HepG2 (cell line): ENCODE data around the gene TUBB4B. TPM values are rescaled to one million over a fixed set of nuclear protein-coding genes. Genes with fewer than 3 reads are reported as not detected.

Experiments used
- ERF ChIP-seq: IDR thresholded peaks from 2 replicates; pipeline ENCODE4 v1.6.1; 2018; ENCODE audit warnings: missing biosample characterization, missing genetic modification reagents
- ETV5 ChIP-seq: IDR thresholded peaks from 2 replicates; pipeline ENCODE4 v1.6.1; 2018; ENCODE audit warnings: missing biosample characterization, missing genetic modification reagents, inconsistent platforms, borderline replicate concordance
- GATAD2A ChIP-seq: IDR thresholded peaks from 2 replicates; pipeline ENCODE4 v1.6.1; 2016
- IRF2 ChIP-seq: IDR thresholded peaks from 2 replicates; pipeline ENCODE4 v1.6.1; 2018; ENCODE audit warnings: missing genetic modification reagents, missing compliant biosample characterization
- KDM2A ChIP-seq: sonication (generic); formaldehyde crosslinking; IDR thresholded peaks from 2 replicates; pipeline ENCODE4 v1.4.0; 2020; ENCODE audit warnings: low read depth, missing genetic modification reagents, borderline replicate concordance
- MAX ChIP-seq: IDR thresholded peaks from 2 replicates; pipeline ENCODE4 v1.6.1; 2012; ENCODE audit warnings: inconsistent platforms
- MEF2D ChIP-seq: sonication (generic); formaldehyde crosslinking; IDR thresholded peaks from 2 replicates; pipeline ENCODE4 v1.5.1; 2020; ENCODE audit warnings: mild to moderate bottlenecking, missing genetic modification reagents
- MXD3 ChIP-seq: IDR thresholded peaks from 2 replicates; pipeline ENCODE4 v1.6.1; 2016; ENCODE audit warnings: mild to moderate bottlenecking, missing biosample characterization, missing genetic modification reagents
- MYC ChIP-seq: sonication (generic); formaldehyde crosslinking; IDR thresholded peaks from 2 replicates; pipeline ENCODE4 v1.9.0; 2021; ENCODE audit warnings: missing genetic modification reagents, borderline replicate concordance
- PATZ1 ChIP-seq: sonication (generic); formaldehyde crosslinking; IDR thresholded peaks from 2 replicates; pipeline ENCODE4 v1.4.0; 2020; ENCODE audit warnings: missing genetic modification reagents
- PRMT3 ChIP-seq: sonication (generic); formaldehyde crosslinking; IDR thresholded peaks from 2 replicates; pipeline ENCODE4 v1.8.1; 2022; ENCODE audit warnings: low read depth, mild to moderate bottlenecking, moderate library complexity, missing genetic modification reagents, borderline replicate concordance
- PRPF4 ChIP-seq: fragments of 200-400 bp; formaldehyde crosslinking; IDR thresholded peaks from 2 replicates; pipeline ENCODE4 v1.6.1; 2016; ENCODE audit warnings: low read length, low read depth; ENCODE audit not compliant: poor library complexity, severe bottlenecking
- RAD21 ChIP-seq: fragments of 450-650 bp; formaldehyde crosslinking; IDR thresholded peaks from 2 replicates; pipeline ENCODE4 v1.5.0; 2020; ENCODE audit warnings: mild to moderate bottlenecking
- RXRA ChIP-seq: sonication (generic); formaldehyde crosslinking; IDR thresholded peaks from 2 replicates; pipeline ENCODE4 v1.5.1; 2020; ENCODE audit warnings: missing genetic modification reagents
- SATB2 ChIP-seq: sonication (generic); formaldehyde crosslinking; IDR thresholded peaks from 2 replicates; pipeline ENCODE4 v1.5.0; 2020; ENCODE audit warnings: missing genetic modification reagents
- SP1 ChIP-seq, 2 experiments: fragments of 450-650 bp in 1 of 2; sonication (generic) in 1 of 2; formaldehyde crosslinking in 1 of 2; IDR thresholded peaks; 2 replicates each; pipeline versions ENCODE4 v1.4.0 to v1.6.1; 2016 to 2020; ENCODE audit warnings: missing genetic modification reagents in 1 of 2
- STAG1 ChIP-seq: sonication (generic); formaldehyde crosslinking; IDR thresholded peaks from 2 replicates; pipeline ENCODE4 v1.4.0; 2020; ENCODE audit warnings: missing genetic modification reagents
- XRCC5 ChIP-seq: fragments of 200-400 bp; formaldehyde crosslinking; optimal IDR thresholded peaks from 2 replicates; pipeline ENCODE3; 2017; ENCODE audit warnings: mild to moderate bottlenecking, low read length
- ZMAT3 ChIP-seq: sonication (generic); formaldehyde crosslinking; conservative IDR thresholded peaks from 2 replicates; pipeline ENCODE4 v1.7.0; 2021; ENCODE audit warnings: missing genetic modification reagents
- ZNF350 ChIP-seq: sonication (generic); formaldehyde crosslinking; IDR thresholded peaks from 2 replicates; pipeline ENCODE4 v1.4.0; 2020; ENCODE audit warnings: mild to moderate bottlenecking, low read depth, missing genetic modification reagents, borderline replicate concordance
- ZNF607 ChIP-seq: sonication (generic); formaldehyde crosslinking; IDR thresholded peaks from 2 replicates; pipeline ENCODE4 v1.5.1; 2020; ENCODE audit warnings: missing genetic modification reagents, mild to moderate bottlenecking, borderline replicate concordance
- ZNF687 ChIP-seq: sonication (generic); formaldehyde crosslinking; IDR thresholded peaks from 2 replicates; pipeline ENCODE4 v1.5.1; 2020; ENCODE audit warnings: mild to moderate bottlenecking, missing genetic modification reagents, moderate library complexity
- ZNF788 ChIP-seq: sonication (generic); formaldehyde crosslinking; IDR thresholded peaks from 2 replicates; pipeline ENCODE4 v1.5.0; 2020; ENCODE audit warnings: mild to moderate bottlenecking, missing genetic modification reagents, borderline replicate concordance
- ZNF839 ChIP-seq: sonication (generic); formaldehyde crosslinking; IDR thresholded peaks from 2 replicates; pipeline ENCODE4 v1.4.0; 2020; ENCODE audit warnings: missing genetic modification reagents, mild to moderate bottlenecking, borderline replicate concordance
- polyA plus RNA-seq, 8 experiments: library from polyadenylated mRNA; depleted of rRNA in 3 of 8; stranded (reverse) in 7 of 8; unstranded in 1 of 8; fragments of >200 nt; fragmentation: Illumina TruSeq in 4 of 8; extraction: Trizol in 4 of 8; gene quantifications; 2 replicates each; pipeline versions ENCODE4 v1.2.1 to v1.2.3, GENCODE V29; 2011 to 2016; ENCODE audit warnings: low read depth in 4 of 8, missing spikeins in 1 of 8, mixed read lengths in 1 of 8; ENCODE audit not compliant: insufficient read depth in 1 of 8
- total RNA-seq, 5 experiments: library from RNA; depleted of rRNA; stranded (reverse); fragments of >200 nt; fragmentation: Illumina TruSeq; extraction: Trizol; gene quantifications; 2 replicates each; pipeline ENCODE4 v1.2.3, GENCODE V29; 2016; ENCODE audit warnings: low read depth in 1 of 5

TUBB4B gene
- total and polyA plus RNA-seq, 2 of the 13 experiments (the other 11 are each of a cell fraction or from before 2014, with no cell fraction given), result 182 to 412 TPM

- peak; percentile 77 for TF ChIP-seq ZNF687 (CRISPR knock-in tag)
- TF ChIP-seq ERF (CRISPR knock-in tag), result 0 out of 2 replicates have a peak, but pooled peaks have one; percentile 33
- no peak for TF ChIP-seq PRPF4
- no peak for TF ChIP-seq SP1 (IDR thresholded peaks at IDR 0.05)
- TF ChIP-seq SP1 (CRISPR knock-in tag; IDR thresholded peaks at IDR 0.05), result 0 out of 2 replicates have a peak, but pooled peaks have one; percentile 25
- no peak for TF ChIP-seq MEF2D
- peak; percentile 31; the same call in 1 of the 2 replicates for TF ChIP-seq GATAD2A (CRISPR knock-in tag)
- TF ChIP-seq MAX, result peak; percentile 89
- 0 out of 2 replicates have a peak, but pooled peaks have one; percentile 38 for TF ChIP-seq ZNF788 (CRISPR knock-in tag)
- TF ChIP-seq PRMT3, result no peak
- TF ChIP-seq ZMAT3 (CRISPR knock-in tag), result no peak
- TF ChIP-seq RAD21 (CRISPR knock-in tag), result peak; percentile 84
- TF ChIP-seq RXRA (CRISPR knock-in tag), result peak; percentile 31; the same call in 1 of the 2 replicates
- peak; percentile 45 for TF ChIP-seq XRCC5
- TF ChIP-seq MYC (CRISPR knock-in tag), result peak; percentile 81; the same call in 1 of the 2 replicates
- no peak for TF ChIP-seq SATB2
- 0 out of 2 replicates have a peak, but pooled peaks have one; percentile 62 for TF ChIP-seq KDM2A
- TF ChIP-seq MXD3 (CRISPR knock-in tag), result peak; percentile 18; the same call in 1 of the 2 replicates
- TF ChIP-seq ZNF607 (CRISPR knock-in tag), result no peak
- peak; percentile 25; the same call in 1 of the 2 replicates for TF ChIP-seq ZNF350 (CRISPR knock-in tag)
- TF ChIP-seq ZNF839 (CRISPR knock-in tag), result peak; percentile 43; the same call in 1 of the 2 replicates
- TF ChIP-seq ETV5 (CRISPR knock-in tag), result peak; percentile 36; the same call in 1 of the 2 replicates
- TF ChIP-seq IRF2, result peak; percentile 29; the same call in 1 of the 2 replicates
- TF ChIP-seq PATZ1 (CRISPR knock-in tag), result 0 out of 2 replicates have a peak, but pooled peaks have one; percentile 30
- TF ChIP-seq STAG1 (CRISPR knock-in tag), result peak; percentile 91
Measured at GRCh38 chr9:137286975-137287383, 45.9 kb downstream of the TUBB4B start (continued).
